MM.1S (cell line): ENCODE measurements around the gene KIRREL3.
A peak's percentile ranks its signal among the peaks of the same experiment; 100 is the strongest.

ENCODE experiments used
- DNase-seq: peaks from one replicate; pipeline ENCODE4 v3.0.0-alpha.2; 2015
- H2AFZ ChIP-seq: fragments of 300-600 bp; sonication (generic); 2 replicates; pipeline ENCODE4 v1.6.0; 2016; ENCODE audit warnings: antibody characterized with exemption, low read length
- H3F3A ChIP-seq: fragments of 300-600 bp; sonication (generic); 2 replicates; pipeline ENCODE4 v1.6.1; 2016; ENCODE audit warnings: mild to moderate bottlenecking, antibody characterized with exemption, low read length, moderate library complexity, mixed read lengths; ENCODE audit not compliant: insufficient read depth
- H3K27ac ChIP-seq: fragments of 300-600 bp; sonication (generic); 2 replicates; pipeline ENCODE4 v1.5.1; 2016; ENCODE audit warnings: mild to moderate bottlenecking, low read length
- H3K27me3 ChIP-seq: fragments of 300-600 bp; sonication (generic); replicated peaks from 2 replicates; pipeline ENCODE4 v1.6.0; 2016; ENCODE audit warnings: low read length; ENCODE audit not compliant: insufficient read depth
- H3K36me3 ChIP-seq: fragments of 300-600 bp; sonication (generic); replicated peaks from 2 replicates; pipeline ENCODE4 v1.6.1; 2016; ENCODE audit warnings: mild to moderate bottlenecking, low read length, mixed read lengths; ENCODE audit not compliant: insufficient read depth
- H3K4me1 ChIP-seq: fragments of 300-600 bp; sonication (generic); 2 replicates; pipeline ENCODE4 v1.6.1; 2016; ENCODE audit warnings: low read length, mixed read lengths
- H3K4me2 ChIP-seq: fragments of 300-600 bp; sonication (generic); 2 replicates; pipeline ENCODE4 v1.6.0; 2016; ENCODE audit warnings: low read depth, low read length
- H3K4me3 ChIP-seq: fragments of 300-600 bp; sonication (generic); 2 replicates; pipeline ENCODE4 v1.5.1; 2016; ENCODE audit warnings: low read length, mixed read lengths
- H3K79me2 ChIP-seq: fragments of 300-600 bp; sonication (generic); 2 replicates; pipeline ENCODE4 v1.6.1; 2016; ENCODE audit warnings: mixed run types, low read length, mixed read lengths
- H3K9ac ChIP-seq: fragments of 300-600 bp; sonication (generic); 2 replicates; pipeline ENCODE4 v1.6.1; 2016; ENCODE audit warnings: low read length, mixed read lengths
- H3K9me2 ChIP-seq: fragments of 300-600 bp; sonication (generic); replicated peaks from 2 replicates; pipeline ENCODE4 v1.6.1; 2016; ENCODE audit warnings: mild to moderate bottlenecking, low read length, mixed read lengths; ENCODE audit not compliant: insufficient read depth
- H3K9me3 ChIP-seq: fragments of 300-600 bp; sonication (generic); replicated peaks from 2 replicates; pipeline ENCODE4 v1.6.1; 2016; ENCODE audit warnings: mild to moderate bottlenecking, low read length, mixed read lengths; ENCODE audit not compliant: insufficient read depth
- H4K20me1 ChIP-seq: fragments of 300-600 bp; sonication (generic); 2 replicates; pipeline ENCODE4 v1.6.1; 2016; ENCODE audit warnings: mild to moderate bottlenecking, low read length, moderate library complexity, mixed read lengths; ENCODE audit not compliant: insufficient read depth
- EZH2 ChIP-seq: fragments of 300-600 bp; sonication (generic); optimal IDR thresholded peaks from 2 replicates; pipeline ENCODE3; 2017; ENCODE audit warnings: low read depth, mild to moderate bottlenecking, antibody characterized with exemption, low read length, mixed read lengths
- EZH2phosphoT487 ChIP-seq: fragments of 300-600 bp; sonication (generic); IDR thresholded peaks from 2 replicates; pipeline ENCODE4 v1.6.1; 2018; ENCODE audit warnings: antibody characterized with exemption, low read length
- TF ChIP-seq, protein P1 (sequence below): fragments of 300-600 bp; sonication (generic); IDR thresholded peaks from 2 replicates; pipeline ENCODE4 v1.5.1; 2016; ENCODE audit warnings: antibody characterized with exemption, low read length, mixed read lengths

Gene KIRREL3

DNA sequence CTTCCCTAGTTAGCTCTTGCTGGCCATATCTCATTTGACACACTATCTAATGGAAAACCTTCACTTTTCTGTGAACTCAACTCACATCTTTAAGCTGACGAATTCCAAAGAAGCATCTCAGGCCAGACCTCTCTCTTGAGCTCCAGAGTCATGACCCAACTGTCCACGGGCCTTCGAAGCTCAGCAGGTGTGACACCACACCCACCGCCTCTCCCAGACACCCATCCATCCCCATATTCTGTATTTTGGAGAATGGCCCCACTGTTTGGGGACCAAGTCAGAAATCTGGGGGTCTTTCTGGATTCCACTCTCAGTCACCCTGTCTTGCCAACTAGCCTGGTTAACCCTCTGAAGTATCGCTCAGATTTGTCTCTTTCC lies 519.3 kb downstream of the KIRREL3 start:
- Histone ChIP-seq H3K27ac (no peak overlapping the region), H3K9me2 (no peaks in the 10 kb centered on the region), H2AFZ (peak overlapping the region; percentile 83; the same call in 1 of the 2 replicates), H3K79me2 (no peaks in the 10 kb centered on the region), H3K4me1 (peaks cover 19% of the 10 kb centered on the region), H3K9ac (no peak overlapping the region), H4K20me1 (no peaks in the 10 kb centered on the region), H3K4me3 (no peak overlapping the region), H3F3A (no peaks in the 10 kb centered on the region), H3K27me3 (no peaks in the 10 kb centered on the region), H3K36me3 (no peaks in the 10 kb centered on the region), H3K4me2 (peak overlapping the region; percentile 79; the same call in 1 of the 2 replicates), H3K9me3 (no peaks in the 10 kb centered on the region)
- no peak for DNase-seq
- no peak for TF ChIP-seq EZH2phosphoT487
- TF ChIP-seq, protein P1, sequence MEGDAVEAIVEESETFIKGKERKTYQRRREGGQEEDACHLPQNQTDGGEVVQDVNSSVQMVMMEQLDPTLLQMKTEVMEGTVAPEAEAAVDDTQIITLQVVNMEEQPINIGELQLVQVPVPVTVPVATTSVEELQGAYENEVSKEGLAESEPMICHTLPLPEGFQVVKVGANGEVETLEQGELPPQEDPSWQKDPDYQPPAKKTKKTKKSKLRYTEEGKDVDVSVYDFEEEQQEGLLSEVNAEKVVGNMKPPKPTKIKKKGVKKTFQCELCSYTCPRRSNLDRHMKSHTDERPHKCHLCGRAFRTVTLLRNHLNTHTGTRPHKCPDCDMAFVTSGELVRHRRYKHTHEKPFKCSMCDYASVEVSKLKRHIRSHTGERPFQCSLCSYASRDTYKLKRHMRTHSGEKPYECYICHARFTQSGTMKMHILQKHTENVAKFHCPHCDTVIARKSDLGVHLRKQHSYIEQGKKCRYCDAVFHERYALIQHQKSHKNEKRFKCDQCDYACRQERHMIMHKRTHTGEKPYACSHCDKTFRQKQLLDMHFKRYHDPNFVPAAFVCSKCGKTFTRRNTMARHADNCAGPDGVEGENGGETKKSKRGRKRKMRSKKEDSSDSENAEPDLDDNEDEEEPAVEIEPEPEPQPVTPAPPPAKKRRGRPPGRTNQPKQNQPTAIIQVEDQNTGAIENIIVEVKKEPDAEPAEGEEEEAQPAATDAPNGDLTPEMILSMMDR: no peak
- TF ChIP-seq EZH2: no peak

DNA sequence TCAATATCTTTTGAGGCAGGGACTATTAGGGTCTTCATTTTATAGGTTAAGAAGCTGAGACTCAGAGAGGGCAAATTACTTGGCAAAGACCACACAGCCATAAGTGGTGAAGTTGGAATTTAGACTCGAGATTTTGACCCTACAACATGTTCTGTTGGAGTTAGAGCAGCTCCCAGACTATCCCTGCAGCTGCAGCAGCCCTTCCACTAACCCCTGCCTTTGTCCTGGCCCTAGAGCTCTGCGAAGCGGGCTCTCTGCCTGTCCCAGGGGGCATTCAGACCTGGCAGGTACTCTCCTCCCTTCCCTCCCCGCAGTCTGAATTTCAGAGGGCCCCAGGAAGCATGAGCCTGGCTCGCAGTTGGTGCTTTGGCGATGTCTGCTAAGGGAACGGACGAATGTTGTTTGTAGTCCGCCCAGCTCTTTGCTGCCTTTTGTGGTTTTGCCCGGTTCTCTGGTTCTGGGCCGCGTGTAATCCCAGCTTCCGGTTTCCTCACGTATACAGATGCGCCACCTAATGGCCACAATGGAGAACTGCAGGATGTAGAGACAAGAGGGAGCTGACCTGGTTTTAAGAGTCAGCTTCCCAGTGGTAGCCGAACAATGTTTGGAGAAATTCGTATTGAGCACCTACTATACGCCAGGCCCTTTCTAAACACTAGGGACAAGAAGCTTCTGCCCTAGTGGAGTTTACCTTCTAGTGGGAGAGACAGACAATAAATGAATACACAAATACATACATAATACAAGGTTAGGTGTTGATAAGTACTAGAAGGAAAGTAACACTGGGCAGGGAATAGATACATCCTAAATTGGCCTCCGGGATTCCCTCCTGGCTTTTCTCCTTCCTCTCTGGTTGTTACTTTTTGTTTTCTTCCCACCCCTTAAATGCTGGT lies 519.9 kb downstream of the KIRREL3 start:
- Histone ChIP-seq H3K9me2 (no peaks in the 10 kb centered on the region), H3F3A (no peaks in the 10 kb centered on the region), H3K9ac (peak overlapping the region; percentile 70), H3K9me3 (no peaks in the 10 kb centered on the region), H3K36me3 (no peaks in the 10 kb centered on the region), H3K27ac (peak overlapping the region; percentile 80), H3K4me2 (peak overlapping the region; percentile 79), H4K20me1 (no peaks in the 10 kb centered on the region), H3K4me3 (peak overlapping the region; percentile 36; the same call in 1 of the 2 replicates), H3K27me3 (no peaks in the 10 kb centered on the region), H2AFZ (peak overlapping the region; percentile 83), H3K4me1 (peaks cover 19% of the 10 kb centered on the region), H3K79me2 (no peaks in the 10 kb centered on the region)
- TF ChIP-seq, protein P1: peak; percentile 96
- no peak for TF ChIP-seq EZH2phosphoT487
- peak; percentile 91 for DNase-seq

DNA sequence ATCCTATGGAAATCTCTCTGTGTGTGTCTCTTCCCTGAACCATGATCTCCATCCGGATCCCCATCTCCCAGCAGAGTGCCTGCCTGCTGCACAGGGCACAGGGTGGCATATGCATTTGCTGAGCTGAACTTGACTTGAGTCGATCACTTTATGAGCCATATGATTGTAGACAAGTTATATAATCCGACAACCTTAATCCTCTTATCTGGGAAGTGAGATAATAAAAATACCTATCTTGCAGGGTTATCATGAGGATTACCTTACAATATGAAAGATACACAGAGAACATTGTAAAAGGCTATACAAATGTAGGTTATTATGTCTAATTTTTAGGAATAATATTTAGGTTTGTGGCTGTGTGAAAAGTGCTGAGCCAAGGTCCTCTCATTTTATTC lies 520.6 kb downstream of the KIRREL3 start:
- Histone ChIP-seq H4K20me1 (no peaks in the 10 kb centered on the region), H3K4me1 (peaks cover 19% of the 10 kb centered on the region), H2AFZ (peak overlapping the region; percentile 83), H3K27ac (peak overlapping the region; percentile 80; the same call in 1 of the 2 replicates), H3K27me3 (no peaks in the 10 kb centered on the region), H3K9ac (peak overlapping the region; percentile 70; the same call in 1 of the 2 replicates), H3K79me2 (no peaks in the 10 kb centered on the region), H3K36me3 (no peaks in the 10 kb centered on the region), H3K9me2 (no peaks in the 10 kb centered on the region), H3K9me3 (no peaks in the 10 kb centered on the region), H3F3A (no peaks in the 10 kb centered on the region), H3K4me2 (peak overlapping the region; percentile 79), H3K4me3 (peak overlapping the region; percentile 36; the same call in 1 of the 2 replicates)
- TF ChIP-seq EZH2phosphoT487 (no peak), EZH2 (no peak)
- TF ChIP-seq, protein P1: no peak
- DNase-seq: no peak
